D341Med (cell line): Measurements from ENCODE around the gene HLTF.
"Not testable (repeated sequence)": the region's sequence is repeated elsewhere in the genome, so short reads cannot be mapped to it uniquely, and the experiment has no call there.

Experiments used
- DNase-seq: peaks from one replicate; pipeline ENCODE4 v3.0.0; 2012; ENCODE audit warnings: low spot score

HLTF gene, protein sequence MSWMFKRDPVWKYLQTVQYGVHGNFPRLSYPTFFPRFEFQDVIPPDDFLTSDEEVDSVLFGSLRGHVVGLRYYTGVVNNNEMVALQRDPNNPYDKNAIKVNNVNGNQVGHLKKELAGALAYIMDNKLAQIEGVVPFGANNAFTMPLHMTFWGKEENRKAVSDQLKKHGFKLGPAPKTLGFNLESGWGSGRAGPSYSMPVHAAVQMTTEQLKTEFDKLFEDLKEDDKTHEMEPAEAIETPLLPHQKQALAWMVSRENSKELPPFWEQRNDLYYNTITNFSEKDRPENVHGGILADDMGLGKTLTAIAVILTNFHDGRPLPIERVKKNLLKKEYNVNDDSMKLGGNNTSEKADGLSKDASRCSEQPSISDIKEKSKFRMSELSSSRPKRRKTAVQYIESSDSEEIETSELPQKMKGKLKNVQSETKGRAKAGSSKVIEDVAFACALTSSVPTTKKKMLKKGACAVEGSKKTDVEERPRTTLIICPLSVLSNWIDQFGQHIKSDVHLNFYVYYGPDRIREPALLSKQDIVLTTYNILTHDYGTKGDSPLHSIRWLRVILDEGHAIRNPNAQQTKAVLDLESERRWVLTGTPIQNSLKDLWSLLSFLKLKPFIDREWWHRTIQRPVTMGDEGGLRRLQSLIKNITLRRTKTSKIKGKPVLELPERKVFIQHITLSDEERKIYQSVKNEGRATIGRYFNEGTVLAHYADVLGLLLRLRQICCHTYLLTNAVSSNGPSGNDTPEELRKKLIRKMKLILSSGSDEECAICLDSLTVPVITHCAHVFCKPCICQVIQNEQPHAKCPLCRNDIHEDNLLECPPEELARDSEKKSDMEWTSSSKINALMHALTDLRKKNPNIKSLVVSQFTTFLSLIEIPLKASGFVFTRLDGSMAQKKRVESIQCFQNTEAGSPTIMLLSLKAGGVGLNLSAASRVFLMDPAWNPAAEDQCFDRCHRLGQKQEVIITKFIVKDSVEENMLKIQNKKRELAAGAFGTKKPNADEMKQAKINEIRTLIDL

DNA sequence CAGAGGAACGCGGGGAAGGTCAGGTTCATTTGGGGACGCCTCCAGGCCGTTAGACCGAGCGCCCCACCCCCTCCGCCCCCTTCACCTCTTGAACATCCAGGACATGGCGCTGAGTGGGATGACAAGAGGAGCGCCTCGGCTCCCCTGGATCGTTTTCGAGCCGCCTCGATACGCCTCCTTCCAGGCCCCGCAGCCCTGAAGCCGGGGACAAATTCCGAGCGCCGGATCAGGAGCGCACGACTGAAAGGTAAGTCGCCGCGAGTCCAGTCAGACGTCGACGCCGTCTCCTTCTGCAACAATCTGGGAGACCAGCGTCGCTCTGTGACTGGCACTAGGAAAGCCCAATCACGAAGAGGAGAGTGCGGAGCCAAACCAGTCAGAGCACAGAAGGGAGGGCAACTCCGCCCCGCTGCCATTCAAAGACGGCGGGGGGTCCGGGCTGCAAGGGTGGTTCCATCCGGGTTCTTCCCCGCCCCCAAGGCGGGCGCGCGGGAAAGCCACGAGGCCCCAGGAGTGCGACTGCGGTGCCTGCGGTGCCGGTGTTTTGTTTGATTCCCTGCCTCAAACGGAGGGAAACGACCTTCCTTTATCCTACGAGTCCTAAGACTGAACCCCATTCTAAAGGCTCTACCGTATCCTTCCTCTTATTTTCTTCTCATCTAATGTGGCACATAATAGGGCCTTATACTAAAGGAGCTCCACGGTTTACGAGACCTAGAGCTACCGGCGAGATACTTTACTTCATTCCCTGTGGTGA lies at the start of gene HLTF:
HLTF (minus strand) TSS at position 302 of the 757 bp plus-strand sequence; CDS start at position 105, 197 bp downstream.
- peak; percentile 98 for DNase-seq

- no peak for DNase-seq
Measured at GRCh38 chr3:149134575-149134974, 48.2 kb upstream of the HLTF start.

DNA sequence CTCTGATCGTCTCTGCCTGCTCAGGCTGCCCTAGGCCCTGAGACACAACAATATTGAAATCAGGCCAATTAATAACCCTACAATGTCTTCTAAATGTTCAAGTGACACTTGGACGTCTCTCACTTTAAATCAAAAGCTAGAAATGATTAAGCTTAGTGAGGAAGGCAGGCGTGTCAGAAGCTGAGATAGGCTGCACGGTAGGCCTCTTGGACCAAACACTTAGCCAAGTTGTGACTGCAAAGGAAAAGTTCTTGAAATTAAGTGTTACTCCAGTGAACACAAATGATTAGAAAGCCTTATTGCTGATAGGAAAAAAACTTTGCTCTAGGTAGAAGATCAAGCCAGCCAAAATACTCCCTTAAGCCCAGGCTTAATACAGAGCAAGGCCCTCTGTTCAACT lies 45.3 kb upstream of the HLTF start:
- DNase-seq, result no peak

GRCh38 chr3:149129326-149130205 lies 43.2 kb upstream of the HLTF start, which contains the start of gene HPS3:
Gene HPS3, plus strand, starts transcription at chr3:149129638. Its CDS starts 86 bp downstream, at chr3:149129724.
- DNase-seq, result peak; percentile 92

- DNase-seq, result no peak
Measured at GRCh38 chr3:149128821-149129220, 42.5 kb upstream of the HLTF start.

- no peak for DNase-seq
Measured at GRCh38 chr3:149122721-149123578, 36.6 kb upstream of the HLTF start.

DNA sequence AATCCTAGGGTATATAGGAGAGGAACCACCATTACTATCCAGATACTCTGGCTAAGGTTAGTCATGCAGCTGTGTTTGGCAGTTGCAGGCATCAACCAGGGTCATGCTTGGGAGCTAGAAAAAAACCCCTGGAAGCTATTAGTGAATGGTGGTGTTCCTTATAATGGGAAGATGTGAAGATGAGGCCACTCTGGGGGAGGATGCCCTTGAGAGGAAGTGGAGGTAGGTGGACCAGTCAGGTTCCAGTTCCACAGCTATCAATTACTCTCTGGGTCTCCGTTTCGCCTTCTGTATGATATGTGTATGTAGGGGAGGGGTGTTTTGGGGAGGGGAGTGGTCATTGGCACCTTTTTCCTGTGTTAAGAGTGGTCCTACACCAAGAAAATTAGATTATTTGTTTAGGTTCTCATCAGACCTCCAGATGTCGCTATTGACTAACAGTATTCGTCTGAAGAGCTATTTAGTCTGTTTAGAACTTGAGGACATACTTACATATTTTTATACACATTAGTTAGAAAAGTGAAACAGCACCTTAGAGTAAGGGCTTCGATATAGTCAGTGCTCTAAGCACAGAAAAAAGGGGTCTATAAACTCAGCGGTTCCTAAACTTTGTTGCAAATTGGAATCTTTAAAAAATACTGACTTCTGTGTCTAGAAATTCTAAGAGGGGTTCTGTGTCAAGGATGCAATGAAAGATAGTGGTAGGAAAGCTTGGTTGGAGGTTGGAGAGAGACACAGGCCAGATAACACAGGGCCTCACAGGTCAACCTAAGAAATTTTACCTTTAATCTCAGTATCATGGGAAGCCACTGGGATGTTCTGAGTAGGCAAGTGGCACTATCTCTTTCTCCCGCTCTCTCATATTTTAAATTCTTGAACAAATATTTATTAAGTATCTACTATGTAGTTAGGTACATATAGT lies 34.0 kb upstream of the HLTF start:
- peak; percentile 47 for DNase-seq

DNA sequence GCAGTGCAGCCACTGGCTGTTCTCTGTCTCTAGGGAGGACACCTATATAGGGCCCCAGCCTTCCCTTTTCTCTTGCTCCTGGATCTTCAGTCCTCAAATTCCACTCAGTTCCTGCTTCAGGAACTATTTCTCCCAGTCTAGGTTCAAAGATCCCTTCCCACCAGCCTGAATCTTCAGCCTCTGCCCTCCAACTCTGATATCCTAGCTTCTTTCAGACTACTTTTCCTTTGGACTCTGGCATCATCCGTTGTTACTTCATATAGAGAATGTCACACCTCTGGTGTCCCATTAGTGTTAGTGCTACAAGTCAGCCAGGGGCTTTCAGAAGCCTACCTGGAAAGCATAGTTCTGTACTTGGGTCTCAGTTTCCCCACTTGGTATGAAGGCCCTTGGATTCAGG lies 33.1 kb upstream of the HLTF start:
- no peak for DNase-seq

DNA sequence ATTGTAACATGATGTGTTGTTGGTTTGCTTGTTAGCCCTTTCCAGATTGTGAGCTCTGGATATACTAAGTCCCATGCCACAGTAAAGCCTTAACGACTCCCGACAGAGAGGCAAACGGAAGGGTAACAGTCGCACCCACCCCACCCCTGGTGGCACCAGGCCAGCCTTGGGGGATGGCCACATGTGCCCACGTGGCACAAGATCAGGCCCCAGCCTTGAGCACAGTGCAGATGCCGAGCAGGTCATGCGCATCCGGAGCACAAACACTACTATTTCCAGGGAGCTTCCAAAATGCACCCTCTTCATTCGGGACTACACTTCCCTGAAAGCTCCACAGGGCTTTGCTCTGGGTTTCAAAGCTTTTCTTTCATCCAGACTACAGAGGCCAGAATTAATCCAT lies 32.4 kb upstream of the HLTF start:
- no peak for DNase-seq

DNA sequence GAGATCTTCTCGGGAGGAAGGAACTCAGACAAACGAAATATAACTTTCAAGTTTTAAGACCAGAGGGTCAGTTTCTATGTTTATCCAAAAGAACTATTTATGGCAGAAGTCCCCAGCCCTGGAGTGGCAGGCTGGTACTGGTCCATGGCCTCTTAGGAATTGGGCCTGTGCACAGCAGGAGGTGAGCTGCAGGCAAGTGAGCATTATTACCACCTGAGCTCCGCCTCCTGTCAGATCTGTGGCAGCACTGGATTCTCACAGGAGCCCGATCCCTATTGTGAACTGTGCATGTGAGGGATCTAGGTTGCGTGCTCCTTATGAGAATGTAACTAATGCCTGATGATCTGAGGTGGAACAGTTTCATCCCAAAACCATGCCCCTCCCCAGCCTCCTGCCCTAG lies 28.8 kb upstream of the HLTF start:
- DNase-seq, result no peak

DNA sequence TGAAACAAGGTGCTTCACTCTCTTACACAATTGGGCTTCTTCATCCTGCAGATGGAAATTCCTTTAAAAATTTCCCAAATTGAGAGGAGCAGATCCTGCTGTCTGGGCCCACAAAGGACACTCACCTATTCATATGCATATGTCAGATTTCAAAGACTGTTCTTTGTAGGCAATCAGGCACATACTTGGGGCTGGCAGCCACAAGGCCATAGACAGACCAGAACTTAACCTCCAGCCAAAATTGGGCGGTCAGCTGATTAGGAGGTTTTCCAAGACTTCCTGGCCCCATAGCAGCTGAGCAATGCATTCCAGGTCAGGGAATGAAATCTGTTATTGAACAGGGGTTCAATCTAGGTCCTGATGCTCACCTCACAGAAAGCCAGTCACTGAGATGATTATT lies 28.1 kb upstream of the HLTF start:
- no peak for DNase-seq

- DNase-seq, result no peak
Measured at GRCh38 chr3:149104484-149104883, 18.2 kb upstream of the HLTF start.

DNA sequence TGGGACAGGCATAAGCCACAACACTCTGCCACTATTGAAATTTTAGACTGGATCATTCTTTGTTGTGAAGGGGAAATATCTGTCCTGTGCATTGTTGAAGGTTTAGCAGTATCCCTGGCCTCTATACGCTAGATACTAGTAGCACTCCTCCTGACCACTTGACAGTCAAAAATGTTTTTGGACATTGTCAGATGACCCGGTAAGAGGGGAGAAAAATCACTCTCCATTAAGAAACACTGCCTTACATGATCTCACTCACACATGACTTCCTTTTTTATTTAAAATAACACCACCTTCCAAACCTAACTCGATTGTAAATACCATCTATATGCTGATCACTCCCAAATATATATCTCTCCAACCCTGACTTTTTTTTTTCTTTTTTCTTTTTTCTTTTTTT lies 15.3 kb upstream of the HLTF start:
- no peak for DNase-seq

- DNase-seq, result no peak
Measured at GRCh38 chr3:149101154-149101553, 14.8 kb upstream of the HLTF start.

- not testable (repeated sequence) for DNase-seq
Measured at GRCh38 chr3:149097987-149098386, 11.7 kb upstream of the HLTF start.

DNA sequence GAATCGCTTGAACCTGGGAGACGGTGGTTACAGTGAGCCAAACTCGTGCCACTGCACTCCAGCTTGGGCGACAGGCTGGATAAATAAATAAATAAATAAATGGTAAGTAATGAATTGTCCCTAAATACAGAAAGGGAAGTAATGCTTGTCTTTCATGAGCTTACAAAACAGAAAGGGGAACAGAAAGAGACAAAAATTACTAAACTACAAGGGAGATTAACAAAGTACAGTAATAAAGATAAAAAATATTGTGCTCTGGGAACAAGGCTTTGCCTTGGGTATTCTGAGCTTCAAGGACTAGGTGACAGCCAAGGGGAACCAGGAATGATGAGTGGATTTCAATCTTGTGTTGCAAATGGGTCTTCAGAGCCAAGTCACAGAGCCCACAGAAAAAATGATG lies 9.2 kb upstream of the HLTF start:
- no peak for DNase-seq

DNA sequence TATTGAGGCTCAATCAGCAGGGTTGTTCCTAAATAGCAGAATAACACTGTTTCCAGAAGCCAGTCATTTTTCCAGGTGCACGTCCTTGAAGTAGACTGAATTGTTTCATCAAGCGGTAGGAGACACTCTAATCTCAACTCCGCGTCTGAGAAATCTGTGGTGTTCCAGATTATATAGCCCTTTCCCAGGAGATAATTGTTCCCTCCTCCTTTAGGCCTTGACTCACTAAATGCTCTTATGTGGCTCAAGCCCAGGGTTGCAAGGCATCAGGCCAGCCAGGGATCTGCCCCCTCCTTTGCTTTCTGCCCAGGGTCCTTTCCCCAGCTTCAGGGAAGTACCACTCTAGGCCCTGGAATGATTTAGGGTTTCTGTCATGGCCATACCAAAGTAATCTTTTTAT lies 5.7 kb upstream of the HLTF start:
- DNase-seq, result no peak

DNA sequence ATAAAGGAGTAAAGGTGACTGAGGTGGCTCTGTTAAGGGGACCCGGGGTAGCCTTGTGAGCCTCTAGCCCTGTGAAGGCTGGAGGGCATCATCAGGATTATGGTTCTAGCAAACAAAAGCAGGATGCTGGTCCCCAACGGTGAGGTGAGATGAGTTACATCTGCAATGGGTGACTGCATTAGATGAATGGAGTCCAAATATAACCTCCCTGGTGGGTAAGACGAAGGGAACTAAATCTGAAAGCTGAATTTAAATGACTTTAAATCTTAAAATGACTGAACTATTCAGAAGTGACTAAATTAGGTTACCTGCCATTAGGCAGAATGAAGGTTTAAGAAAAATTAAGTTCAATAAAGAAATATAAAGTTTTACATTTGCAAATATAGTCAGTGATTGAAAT lies 4.6 kb upstream of the HLTF start:
- no peak for DNase-seq

DNA sequence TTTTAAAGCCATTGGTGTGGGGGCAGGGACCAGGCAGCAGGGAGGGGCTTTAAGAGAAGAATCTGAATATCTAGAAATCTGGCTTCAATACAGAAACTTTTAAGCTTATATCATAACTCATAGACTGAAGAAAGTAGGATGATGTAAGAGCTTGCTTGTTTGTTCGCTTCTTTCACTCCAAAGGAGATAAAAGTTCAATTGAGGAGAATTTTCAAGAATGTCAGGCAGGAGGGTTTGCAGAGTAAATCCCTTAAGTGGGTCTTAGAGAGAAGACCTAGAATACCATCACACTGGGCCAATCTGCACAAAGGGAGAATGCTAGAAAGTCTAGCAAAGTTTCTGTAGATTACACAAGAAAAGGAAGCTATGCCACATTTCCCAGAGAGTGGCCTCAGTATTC lies 4.1 kb upstream of the HLTF start:
- DNase-seq, result no peak
